H54 (cell line): ENCODE results near the gene ZNF333.

Experiments
- DNase-seq: peaks from one replicate; pipeline ENCODE4 v3.0.0; 2011; ENCODE audit warnings: low spot score, mixed read lengths; ENCODE audit not compliant: insufficient read length
- FAIRE-seq: peaks from 3 replicates; lab custom pipeline; 2011; peaks lifted over from hg19 to GRCh38; lab: Jason Lieb, UNC
- POLR2A ChIP-seq: IDR thresholded peaks from 2 replicates; pipeline ENCODE4 v1.6.1; 2011; ENCODE audit warnings: low read depth, mild to moderate bottlenecking, low read length

The ZNF333 gene

DNA sequence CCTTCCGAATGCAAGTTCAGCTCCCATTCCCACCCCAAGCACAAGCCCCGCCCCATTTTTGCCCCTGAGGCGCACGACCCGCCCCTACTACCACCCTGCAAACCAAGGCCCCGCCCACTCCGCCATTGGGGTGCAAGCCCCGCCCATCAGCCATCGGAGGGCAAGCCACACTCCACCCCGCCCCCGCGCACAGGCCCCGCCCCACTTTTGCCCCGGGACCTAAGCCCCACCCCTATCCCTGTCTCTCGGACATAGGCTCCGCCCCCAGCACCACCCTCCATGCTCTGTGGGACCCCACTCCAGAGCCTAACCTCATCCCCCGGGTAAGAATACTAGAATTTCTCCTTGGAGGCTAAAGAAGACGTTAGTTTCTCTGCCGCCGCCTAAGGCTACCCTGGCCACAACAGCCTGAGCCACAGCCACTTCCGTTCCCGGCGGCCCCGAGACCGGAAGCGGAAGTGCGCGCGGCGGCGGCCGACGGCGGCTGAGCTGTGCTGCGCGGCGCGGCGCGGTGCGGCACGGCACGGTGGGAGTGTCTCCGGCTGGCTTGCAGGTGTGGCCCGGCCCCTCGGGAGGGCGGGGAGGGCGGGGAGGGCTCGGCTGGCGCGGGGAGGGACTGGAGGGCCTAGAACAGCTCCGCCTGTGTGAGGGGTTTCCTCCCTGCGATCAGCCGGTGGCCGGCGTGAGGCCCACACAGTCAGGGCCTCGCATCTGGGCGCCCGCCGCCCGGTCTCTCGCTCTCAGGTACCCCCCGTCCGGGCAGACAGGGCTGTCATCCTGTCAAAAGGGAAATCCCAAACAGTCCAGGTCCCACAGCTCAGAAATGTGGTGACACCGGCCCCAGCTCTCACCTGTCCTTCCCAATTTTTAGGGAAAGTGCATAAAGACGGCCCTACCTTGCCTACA is at the start of gene ZNF333:
Gene ZNF333 (plus strand): TSS at position 451 of the 906 bp plus-strand sequence. CDS start 3,444 bp downstream, outside the sequence.
- peak; percentile 92 for DNase-seq
- TF ChIP-seq POLR2A: peak; percentile 47; the same call in 1 of the 2 replicates
- no peak for FAIRE-seq

DNA sequence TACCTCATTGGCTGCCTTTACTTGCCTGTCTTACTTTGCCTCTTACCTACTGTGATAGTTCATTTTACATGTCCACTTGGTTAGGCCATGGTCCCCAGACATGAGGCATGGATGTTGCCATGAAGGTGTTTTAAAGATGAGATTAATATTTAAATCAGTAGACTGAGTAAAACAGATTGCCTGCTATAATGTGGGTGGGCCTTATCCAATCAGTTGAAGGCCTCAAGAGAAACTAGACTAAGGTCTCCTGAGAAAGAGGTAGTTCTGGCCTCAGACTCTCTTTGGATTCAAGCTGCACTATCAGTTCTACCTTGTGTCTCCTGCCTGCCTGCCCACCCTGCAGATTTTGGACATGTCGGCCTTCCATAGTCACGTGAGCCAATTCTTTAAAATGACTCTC is 41.3 kb upstream of the ZNF333 start:
- FAIRE-seq: no peak
- DNase-seq: no peak
- TF ChIP-seq POLR2A: no peak

DNA sequence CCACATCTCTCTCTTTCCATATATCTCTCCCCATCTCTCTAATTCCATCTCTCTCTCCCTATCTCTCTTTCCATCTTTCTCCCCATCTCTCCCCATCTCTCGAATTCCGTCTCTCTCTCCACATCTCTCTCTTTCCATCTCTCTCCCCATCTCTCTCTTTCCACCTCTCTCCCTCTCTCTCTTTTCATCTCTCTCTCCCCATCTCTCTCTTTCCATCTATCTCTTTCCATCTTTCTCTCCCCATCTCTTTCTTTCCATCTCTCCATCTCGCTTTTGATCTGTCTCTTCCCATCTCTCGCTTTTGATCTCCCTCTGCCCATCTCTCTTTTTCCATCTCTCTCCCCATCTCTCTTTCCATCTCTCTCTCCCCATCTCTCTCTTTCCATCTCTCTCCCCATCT is 40.8 kb upstream of the ZNF333 start:
- FAIRE-seq (no peak), DNase-seq (no peak)
- no peak for TF ChIP-seq POLR2A

DNA sequence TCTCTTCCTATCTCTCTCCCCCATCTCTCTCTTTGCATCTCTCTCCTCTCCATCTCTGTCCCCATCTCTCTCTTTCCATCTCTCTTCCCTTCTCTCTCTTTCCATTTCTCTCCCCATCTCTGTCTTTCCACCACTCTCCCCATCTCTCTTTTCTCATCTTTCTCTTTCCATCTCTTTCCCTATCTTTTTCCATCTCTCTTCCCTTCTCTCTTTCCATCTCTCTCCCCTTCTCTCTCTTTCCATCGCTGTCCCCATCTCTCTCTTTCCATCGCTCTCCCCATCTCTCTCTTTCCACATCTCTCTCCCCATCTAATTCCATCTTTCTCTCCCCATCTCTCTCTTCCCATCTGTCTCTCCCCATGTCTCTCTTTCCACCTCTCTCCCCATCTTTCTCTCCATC is 39.7 kb upstream of the ZNF333 start:
- no peak for TF ChIP-seq POLR2A
- no peak for FAIRE-seq
- no peak for DNase-seq

DNA sequence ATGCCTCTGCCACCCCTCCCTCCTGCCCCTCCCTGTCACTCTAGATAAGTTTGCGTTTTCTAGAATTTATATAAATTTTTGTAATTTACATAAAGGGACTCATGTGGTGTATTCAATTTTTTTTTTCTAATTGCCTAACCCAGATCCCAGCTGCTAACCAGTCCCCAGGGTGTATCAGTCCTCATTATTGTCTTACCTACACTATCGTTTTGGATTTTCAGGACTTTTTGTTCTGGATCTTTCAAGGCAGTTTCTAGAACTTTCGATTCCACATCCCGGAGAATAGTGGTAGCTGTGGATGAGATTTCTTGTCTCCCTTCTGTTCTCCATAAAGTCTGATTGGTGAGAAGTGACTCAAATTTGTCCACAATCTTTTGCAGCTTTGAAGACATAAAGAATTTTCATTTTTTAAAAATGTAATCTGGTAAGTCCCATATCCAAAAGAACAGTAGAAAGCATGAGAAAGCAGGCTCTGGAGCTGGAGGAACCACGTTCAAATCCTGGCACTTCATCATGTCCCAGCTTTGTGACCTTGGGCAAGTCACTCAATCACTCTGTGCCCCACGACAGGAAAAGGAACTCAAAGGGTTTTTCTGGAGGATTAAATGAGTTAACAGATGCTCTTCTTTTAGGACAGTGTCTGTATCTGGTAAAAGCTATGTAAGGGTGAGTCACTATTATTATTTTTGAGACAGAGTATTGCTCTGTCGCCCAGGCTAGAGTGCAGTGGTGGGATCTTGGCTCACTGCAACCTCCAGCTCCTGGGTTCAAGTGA is 34.9 kb upstream of the ZNF333 start:
- TF ChIP-seq POLR2A: no peak
- FAIRE-seq (no peak), DNase-seq (no peak)

DNA sequence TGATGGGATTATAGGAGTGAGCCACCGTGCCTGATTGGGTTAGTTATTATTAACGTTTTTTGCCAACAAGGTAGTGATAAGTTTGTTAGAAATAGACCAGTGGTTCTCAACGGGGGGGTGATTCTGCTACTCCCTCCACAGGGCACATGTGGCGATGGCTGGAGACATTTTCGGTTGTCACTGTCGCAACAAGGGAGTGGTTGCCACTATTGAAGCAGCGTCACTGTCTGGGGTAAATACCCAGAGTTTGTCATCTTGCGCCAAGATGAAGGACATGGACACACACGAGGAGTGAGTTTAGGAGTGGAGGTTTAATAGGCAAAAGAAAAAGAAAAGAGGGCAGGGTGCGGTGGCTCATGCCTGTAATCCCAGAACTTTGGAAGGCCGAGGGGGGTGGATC is 34.1 kb upstream of the ZNF333 start:
- DNase-seq (no peak), FAIRE-seq (no peak)

DNA sequence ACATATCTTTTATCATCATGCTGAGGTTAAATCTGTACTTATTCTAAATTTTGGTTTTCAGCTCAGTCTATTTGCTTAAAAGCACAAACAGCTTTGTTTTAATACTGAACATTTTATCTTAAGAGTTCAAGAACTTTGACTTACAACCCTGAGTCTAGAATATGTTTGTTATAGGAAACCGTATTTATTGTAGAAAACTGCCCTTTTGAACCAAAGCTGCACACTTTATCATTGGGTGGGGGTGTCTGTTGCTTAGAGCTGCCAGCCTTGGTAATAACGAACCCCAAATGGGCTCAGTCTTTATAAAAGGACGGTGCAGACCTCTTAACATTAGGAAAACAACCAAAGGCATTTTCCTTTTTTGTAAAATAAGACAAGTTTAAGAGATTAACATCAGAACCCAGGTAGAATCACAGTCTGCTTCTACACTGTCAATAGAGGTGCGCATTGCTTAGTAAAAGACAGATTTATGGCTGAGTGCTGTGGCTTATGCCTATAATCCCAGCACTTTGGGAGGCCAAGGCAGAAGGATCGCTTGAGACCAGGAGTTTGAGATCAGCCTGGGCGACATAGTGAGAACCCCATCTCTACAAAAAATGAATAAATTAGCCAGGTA is 29.9 kb upstream of the ZNF333 start:
- FAIRE-seq (no peak), DNase-seq (no peak)
- no peak for TF ChIP-seq POLR2A

More for the DNA sequence above, 34.1 kb upstream of the ZNF333 start:
- no peak for TF ChIP-seq POLR2A

DNA sequence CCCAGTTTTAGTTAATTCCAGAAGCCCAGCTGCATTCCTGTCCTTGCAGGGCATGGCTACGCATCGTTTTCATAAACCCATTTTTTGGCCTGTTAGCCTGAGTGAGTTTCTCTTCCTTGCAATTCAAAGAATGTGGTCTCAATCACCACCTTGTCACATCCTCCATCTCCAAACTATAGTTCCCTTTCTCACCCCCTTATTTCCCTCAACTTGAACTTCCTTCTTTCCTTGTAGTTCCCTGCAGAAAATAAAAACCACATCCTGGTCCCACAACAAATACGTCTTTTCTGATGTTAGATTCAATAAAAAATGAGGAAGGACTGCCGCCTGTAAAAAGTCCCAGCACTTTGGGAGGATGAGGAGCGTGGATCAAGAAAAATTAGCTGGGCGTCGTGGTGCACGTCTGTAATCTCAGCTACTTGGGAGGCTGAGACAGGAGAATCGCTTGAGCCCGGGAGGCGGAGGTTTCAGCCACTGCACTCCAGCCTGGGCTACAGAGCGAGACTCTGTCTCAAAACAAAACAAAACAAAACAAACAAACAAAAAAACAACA is 28.4 kb upstream of the ZNF333 start:
- FAIRE-seq: no peak
- no peak for DNase-seq
- no peak for TF ChIP-seq POLR2A

DNA sequence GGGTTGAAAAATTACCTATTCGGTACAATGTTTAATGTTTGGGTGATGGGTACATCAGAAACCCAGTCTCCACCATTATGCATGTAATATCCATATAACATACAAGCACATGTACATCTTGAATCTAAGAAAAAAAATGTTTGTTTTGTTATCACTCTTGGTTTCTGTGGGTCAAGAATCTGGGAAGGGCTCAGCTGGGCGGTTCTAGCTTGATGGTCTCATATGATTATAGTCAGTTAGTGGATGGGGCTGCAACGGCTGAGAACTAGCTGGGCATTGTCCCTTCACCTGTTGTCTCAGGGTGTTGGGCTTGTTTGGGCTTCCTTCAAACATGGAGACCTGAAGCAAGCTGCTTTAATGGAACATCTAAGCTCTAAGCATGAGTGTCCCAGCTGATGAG is 19.9 kb upstream of the ZNF333 start:
- no peak for DNase-seq
- TF ChIP-seq POLR2A: no peak
- no peak for FAIRE-seq

DNA sequence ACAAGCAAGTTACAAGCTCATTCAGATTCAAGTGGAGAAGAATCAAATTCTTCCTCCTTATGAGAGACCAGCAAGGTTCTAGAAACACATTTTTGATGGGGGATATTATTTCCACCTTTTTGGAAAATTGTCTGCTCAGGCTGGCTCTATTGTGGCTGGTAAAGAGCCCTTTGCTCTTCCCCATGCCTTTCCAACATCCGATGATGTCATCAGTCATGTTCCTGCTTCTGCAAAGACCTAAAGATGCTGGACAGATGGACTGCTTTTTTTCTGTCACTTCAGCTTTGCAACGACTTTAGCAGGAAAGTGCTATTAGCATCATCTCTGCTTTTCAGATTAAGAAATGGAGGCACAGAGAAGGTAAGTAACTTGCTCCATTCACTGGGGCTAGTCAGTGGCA is 19.4 kb upstream of the ZNF333 start:
- DNase-seq (no peak), FAIRE-seq (no peak)
- TF ChIP-seq POLR2A: no peak

DNA sequence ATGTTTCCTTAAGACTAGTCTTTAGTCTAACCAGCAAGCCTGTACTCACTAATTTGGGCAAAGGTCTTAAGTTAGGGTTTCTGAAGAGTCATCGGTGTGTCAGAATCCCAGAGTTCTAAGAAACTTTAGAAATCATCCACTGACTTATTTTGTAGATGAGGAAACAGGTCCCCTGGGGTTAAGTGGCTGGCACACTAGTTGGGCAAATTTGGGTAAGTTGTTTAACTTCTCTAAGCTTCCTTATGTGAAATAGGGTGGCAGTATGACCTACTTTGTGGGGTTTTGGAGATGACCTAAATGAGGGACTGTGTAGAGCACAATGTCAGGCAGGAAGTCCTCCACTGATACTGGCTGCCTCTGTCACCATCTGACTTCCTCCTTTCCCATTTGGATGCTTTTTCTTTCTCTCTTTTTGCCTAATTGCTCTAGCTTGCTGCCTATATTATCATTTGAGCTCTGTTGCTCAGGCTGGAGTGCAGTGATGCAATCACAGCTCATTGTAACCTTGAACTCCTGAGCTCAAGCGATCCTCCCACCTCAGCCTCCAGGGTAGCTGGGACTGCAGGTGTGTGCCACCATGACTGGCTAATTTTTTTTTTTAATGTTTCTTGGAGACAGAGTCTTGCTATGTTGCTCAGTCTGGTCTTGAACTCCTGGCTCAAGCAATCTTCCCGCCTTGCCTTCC is 17.5 kb upstream of the ZNF333 start:
- no peak for DNase-seq
- TF ChIP-seq POLR2A: no peak
- FAIRE-seq: no peak

DNA sequence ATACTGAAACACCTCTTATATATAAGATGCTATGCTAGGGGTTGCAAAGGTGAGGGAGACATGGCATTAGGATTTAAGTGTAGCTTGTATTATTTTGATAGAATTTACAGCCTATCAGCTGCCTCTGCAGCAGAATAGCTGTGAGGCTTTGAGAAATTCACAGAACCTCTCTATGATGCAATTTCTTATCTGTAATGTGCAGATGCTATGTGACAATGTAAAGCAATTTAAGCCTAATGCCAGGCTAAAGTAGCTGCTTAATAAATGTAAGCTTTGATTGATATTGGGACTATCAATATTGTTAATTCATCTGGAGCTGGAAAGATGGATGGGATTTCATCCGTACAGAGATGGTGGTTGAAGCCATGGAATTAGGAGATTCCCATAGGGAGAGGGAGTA is 16.8 kb upstream of the ZNF333 start:
- no peak for TF ChIP-seq POLR2A
- FAIRE-seq (no peak), DNase-seq (no peak)

DNA sequence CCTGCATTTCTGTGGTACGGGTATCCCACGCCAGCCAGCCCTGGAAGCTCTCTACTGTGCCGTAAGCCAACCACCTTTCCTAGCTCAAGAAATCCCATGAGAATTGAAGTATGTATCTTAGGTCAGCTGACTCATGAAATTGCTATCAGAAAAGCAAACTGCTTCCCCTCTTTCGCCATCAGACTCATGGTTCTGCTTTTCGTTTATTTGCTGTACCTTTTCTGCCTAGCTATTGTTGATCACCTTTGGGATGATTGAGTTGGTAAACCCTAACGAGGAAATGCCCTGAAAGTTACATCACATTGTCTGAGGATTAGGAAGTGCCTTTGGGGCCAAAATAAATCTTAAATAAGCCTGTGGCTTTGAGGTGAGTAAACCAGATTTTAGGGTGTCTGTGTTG is 15.1 kb upstream of the ZNF333 start, which contains the start of gene ADGRE3:
Gene ADGRE3 (minus strand): TSS at position 81 of the 400 bp plus-strand sequence. CDS start 74 bp downstream, at position 7.
- no peak for TF ChIP-seq POLR2A
- FAIRE-seq: no peak
- DNase-seq: no peak
